ENCODE measurements around the gene DNAH17. TPM values are rescaled to one million over a fixed set of nuclear protein-coding genes. Genes with fewer than 3 reads are reported as not detected.

Gene DNAH17
- total RNA-seq, 1 experiment from 2014 or later = 0.13 TPM

DNA sequence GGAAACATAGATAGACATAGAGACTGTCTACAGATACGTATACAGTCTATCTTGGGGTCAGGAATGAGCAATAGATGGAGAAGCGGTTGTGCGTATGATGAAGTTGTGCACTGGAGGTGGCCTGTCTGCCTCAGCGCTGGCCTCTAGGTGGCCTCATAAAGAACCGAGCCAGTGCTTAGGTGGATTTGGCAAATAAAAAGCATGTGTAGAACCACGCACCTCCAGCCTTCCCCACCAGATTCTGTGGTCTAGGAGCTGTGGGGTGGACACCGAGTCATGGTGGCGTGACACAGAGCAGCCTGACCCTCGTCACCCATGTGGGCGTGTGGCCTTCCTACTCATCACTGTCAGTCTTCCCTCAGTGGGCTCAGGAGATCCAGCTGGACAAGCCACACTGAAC lies 164.8 kb downstream of the DNAH17 start:
- Histone ChIP-seq H4K91ac (ENCODE audit: insufficient read length, low read depth, low read length) (no peak overlapping the region), H4K5ac (ENCODE audit: insufficient read length, low read depth, low read length) (no peak overlapping the region), H2AK5ac (ENCODE audit: insufficient read length, low read length) (no peak overlapping the region), H4K8ac (replicated peaks; ENCODE audit: insufficient read length, low read depth, low read length) (no peak overlapping the region), H2BK20ac (ENCODE audit: low read depth, low read length, poor library complexity, severe bottlenecking) (no peak overlapping the region), H3K27me3 (ENCODE audit: insufficient read depth, low read length) (no peaks in the 10 kb centered on the region), H3K56ac (ENCODE audit: insufficient read length, low read depth, low read length) (no peak overlapping the region), H3K4ac (ENCODE audit: low read depth, low read length) (no peak overlapping the region), H4K20me1 (ENCODE audit: control insufficient read depth, insufficient read depth, insufficient read length) (peaks cover 2% of the 10 kb centered on the region), H3K23me2 (ENCODE audit: insufficient read length, low read depth, low read length, poor library complexity, severe bottlenecking) (no peaks in the 10 kb centered on the region), H2BK15ac (ENCODE audit: low read depth, low read length) (no peak overlapping the region), H2AFZ (ENCODE audit: low read length) (no peak overlapping the region), H2BK12ac (ENCODE audit: insufficient read length, low read depth, low read length) (no peak overlapping the region), H3K27ac (ENCODE audit: insufficient read length, low read depth, low read length) (no peak overlapping the region), H2BK120ac (ENCODE audit: low read depth, low read length, poor library complexity, severe bottlenecking) (no peak overlapping the region), H3K4me2 (ENCODE audit: insufficient read depth, insufficient read length, low read length) (no peak overlapping the region), H3K4me1 (ENCODE audit: insufficient read depth, low read length) (no peaks in the 10 kb centered on the region), H3K23ac (ENCODE audit: insufficient read length, low read depth, low read length) (no peak overlapping the region), H3T11ph (ENCODE audit: low read length) (no peak overlapping the region), H3K9me3 (ENCODE audit: control insufficient read depth, low read depth, low read length) (no peaks in the 10 kb centered on the region), H3K18ac (ENCODE audit: insufficient read length, low read depth, low read length) (no peak overlapping the region), H3K79me2 (ENCODE audit: insufficient read depth, low read length) (peaks cover 2% of the 10 kb centered on the region; the same call in 1 of the 2 replicates), H3K9ac (ENCODE audit: extremely low read depth, insufficient read length, low read length) (no peak overlapping the region), H3K14ac (ENCODE audit: insufficient read depth, low read length) (no peak overlapping the region), H2BK5ac (ENCODE audit: insufficient read length, low read length) (no peak overlapping the region), H3K79me1 (ENCODE audit: insufficient read depth, low read depth, low read length, poor library complexity, severe bottlenecking) (peaks cover 5% of the 10 kb centered on the region)
- Mint-ChIP-seq H3K9me3 (no peaks in the 10 kb centered on the region), H3K4me1 (peaks cover 15 to 16% of the 10 kb centered on the region in 2 experiments), H3K27ac (0 out of 7 replicates have a peak overlapping the region, but pooled peaks of 2 of the 3 experiments have one; percentile 28), H3K36me3 (ENCODE audit: insufficient read depth in 1 of 3, low read depth in 3 of 3) (peaks cover 10 to 48% (median 26%) of the 10 kb centered on the region in 3 experiments; a peak in 6 of 7 replicates), H3K4me3 (no peak overlapping the region), H3K27me3 (ENCODE audit: low read depth) (no peaks in the 10 kb centered on the region)
- no peak for DNase-seq
- whole genome bisulfite sequencing (ENCODE audit: extremely low coverage, insufficient read length, low lambda C conversion rate) = no CpG with 5 or more reads among the region's 10 CpGs
- TF ChIP-seq, protein P1, sequence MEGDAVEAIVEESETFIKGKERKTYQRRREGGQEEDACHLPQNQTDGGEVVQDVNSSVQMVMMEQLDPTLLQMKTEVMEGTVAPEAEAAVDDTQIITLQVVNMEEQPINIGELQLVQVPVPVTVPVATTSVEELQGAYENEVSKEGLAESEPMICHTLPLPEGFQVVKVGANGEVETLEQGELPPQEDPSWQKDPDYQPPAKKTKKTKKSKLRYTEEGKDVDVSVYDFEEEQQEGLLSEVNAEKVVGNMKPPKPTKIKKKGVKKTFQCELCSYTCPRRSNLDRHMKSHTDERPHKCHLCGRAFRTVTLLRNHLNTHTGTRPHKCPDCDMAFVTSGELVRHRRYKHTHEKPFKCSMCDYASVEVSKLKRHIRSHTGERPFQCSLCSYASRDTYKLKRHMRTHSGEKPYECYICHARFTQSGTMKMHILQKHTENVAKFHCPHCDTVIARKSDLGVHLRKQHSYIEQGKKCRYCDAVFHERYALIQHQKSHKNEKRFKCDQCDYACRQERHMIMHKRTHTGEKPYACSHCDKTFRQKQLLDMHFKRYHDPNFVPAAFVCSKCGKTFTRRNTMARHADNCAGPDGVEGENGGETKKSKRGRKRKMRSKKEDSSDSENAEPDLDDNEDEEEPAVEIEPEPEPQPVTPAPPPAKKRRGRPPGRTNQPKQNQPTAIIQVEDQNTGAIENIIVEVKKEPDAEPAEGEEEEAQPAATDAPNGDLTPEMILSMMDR (conservative IDR thresholded peaks at IDR 0.05) = peak; percentile 62

Measured in H9 (cell line).